Measurements from ENCODE around the gene DZIP1. TPM values are rescaled to one million over a fixed set of nuclear protein-coding genes. Genes with fewer than 3 reads are reported as not detected.
A peak's percentile ranks its signal among the peaks of the same experiment; 100 is the strongest.

DZIP1 gene
- total RNA-seq, 1 experiment from 2014 or later: 0.17 TPM

DNA sequence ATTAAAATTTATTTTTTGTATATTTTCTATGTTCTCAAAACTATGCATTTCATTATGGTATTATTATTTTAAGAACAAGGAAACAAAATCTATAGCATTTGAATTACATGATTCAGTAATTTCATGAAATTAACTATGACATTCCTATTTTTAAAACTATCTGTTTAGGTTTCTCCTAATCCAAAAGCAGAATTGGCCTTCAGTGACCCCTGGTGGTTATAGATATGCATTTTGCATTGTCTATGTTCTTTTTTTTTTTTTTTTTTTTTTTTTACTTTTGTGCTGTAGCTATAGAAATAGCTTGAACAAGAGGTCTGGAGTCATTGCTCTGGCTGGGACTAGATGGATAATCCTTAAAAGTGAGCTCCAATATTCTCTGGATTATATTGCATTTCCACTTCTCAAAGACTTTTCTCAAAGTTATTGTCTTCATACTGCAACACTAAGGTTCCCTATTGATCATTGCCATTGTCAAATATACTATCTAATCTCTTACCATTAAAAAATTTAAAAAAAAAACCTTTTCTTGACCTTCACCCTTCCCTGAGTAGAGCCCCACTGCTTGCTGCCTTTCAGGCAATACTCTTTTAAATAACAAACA, 16.6 kb upstream of the DZIP1 start:
- Histone ChIP-seq H3K27me3 (ENCODE audit: insufficient read depth, low read length) (no peaks in the 10 kb centered on the region), H3K4me3 (replicated peaks in 1 of 2; ENCODE audit: low read depth in 1 of 2, low read length in 2 of 2) (no peak overlapping the region), H3K9me2 (ENCODE audit: insufficient read depth) (no peaks in the 10 kb centered on the region), H4K20me1 (ENCODE audit: insufficient read depth) (no peaks in the 10 kb centered on the region), H3K4me1 (ENCODE audit: control insufficient read depth in 1 of 2, insufficient read depth in 2 of 2, low read length in 2 of 2) (no peaks in the 10 kb centered on the region), H3K4me2 (ENCODE audit: low read length) (no peak overlapping the region), H2AFZ (ENCODE audit: low read depth, low read length, poor library complexity, severe bottlenecking) (no peak overlapping the region), H3K9ac (ENCODE audit: low read length) (no peak overlapping the region), H3K9me3 (ENCODE audit: control insufficient read depth in 1 of 2, insufficient read depth in 1 of 2, low read depth in 1 of 2, low read length in 2 of 2) (no peaks in the 10 kb centered on the region; a peak in 1 of 4 replicates), H3K27ac (ENCODE audit: low read depth, low read length) (no peak overlapping the region), H3K36me3 (ENCODE audit: control insufficient read depth in 1 of 2, insufficient read depth in 2 of 2, low read length in 2 of 2) (no peaks in the 10 kb centered on the region), H3K79me2 (ENCODE audit: insufficient read depth, low read length) (no peaks in the 10 kb centered on the region)
- no TSS peak for BruUV-seq (replicated peaks)
- DNase-seq (ENCODE audit: low read depth, low spot score) (peak; percentile 28), ATAC-seq (no peak; the same call in 1 of the 2 replicates)
- CTCF ChIA-PET: interaction anchor here (0.6 to 1.9 kb wide), 17 partner anchors 13 to 1065 kb away, joined by 3 to 32 read pairs (median 5); partner anchors contain the start of genes DNAJC3, DZIP1 and TGDS
- peak; percentile 57 for TF ChIP-seq RAD21 (IDR thresholded peaks at IDR 0.05; ENCODE audit: low read depth)
- no peak for TF ChIP-seq CEBPB (IDR thresholded peaks at IDR 0.05; ENCODE audit: low read depth)
- TF ChIP-seq, protein P1, sequence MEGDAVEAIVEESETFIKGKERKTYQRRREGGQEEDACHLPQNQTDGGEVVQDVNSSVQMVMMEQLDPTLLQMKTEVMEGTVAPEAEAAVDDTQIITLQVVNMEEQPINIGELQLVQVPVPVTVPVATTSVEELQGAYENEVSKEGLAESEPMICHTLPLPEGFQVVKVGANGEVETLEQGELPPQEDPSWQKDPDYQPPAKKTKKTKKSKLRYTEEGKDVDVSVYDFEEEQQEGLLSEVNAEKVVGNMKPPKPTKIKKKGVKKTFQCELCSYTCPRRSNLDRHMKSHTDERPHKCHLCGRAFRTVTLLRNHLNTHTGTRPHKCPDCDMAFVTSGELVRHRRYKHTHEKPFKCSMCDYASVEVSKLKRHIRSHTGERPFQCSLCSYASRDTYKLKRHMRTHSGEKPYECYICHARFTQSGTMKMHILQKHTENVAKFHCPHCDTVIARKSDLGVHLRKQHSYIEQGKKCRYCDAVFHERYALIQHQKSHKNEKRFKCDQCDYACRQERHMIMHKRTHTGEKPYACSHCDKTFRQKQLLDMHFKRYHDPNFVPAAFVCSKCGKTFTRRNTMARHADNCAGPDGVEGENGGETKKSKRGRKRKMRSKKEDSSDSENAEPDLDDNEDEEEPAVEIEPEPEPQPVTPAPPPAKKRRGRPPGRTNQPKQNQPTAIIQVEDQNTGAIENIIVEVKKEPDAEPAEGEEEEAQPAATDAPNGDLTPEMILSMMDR (IDR thresholded peaks at IDR 0.05 in 2 of 3, conservative IDR thresholded peaks at IDR 0.05 in 1 of 3; ENCODE audit: borderline replicate concordance in 1 of 3, insufficient read depth in 1 of 3, low read depth in 2 of 3, low read length in 2 of 3): peak; percentile 59 to 74 (median 64); a peak in 5 of 6 replicates
- intact Hi-C loops (cut with micrococcal nuclease): loop anchor here (2.0 to 5.0 kb wide), 2 partner anchors 36 to 124 kb away; no protein-coding TSS in a partner anchor
- POLR2A ChIA-PET: interaction anchor here (1.6 kb wide), 1 partner anchor 16 kb away, joined by 4 read pairs; the partner anchor contains the start of gene DNAJC3
- RAD21 ChIA-PET (ENCODE audit: low non-redundant PET in 1 of 2, low total read pairs in 2 of 2, uncharacterized antibody in 2 of 2, unreplicated experiment in 2 of 2): interaction anchor here (0.6 to 1.6 kb wide), 6 partner anchors 16 to 340 kb away, joined by 3 to 5 read pairs (median 3); partner anchors contain the start of gene DNAJC3 (in 1 of the 2)

DNA sequence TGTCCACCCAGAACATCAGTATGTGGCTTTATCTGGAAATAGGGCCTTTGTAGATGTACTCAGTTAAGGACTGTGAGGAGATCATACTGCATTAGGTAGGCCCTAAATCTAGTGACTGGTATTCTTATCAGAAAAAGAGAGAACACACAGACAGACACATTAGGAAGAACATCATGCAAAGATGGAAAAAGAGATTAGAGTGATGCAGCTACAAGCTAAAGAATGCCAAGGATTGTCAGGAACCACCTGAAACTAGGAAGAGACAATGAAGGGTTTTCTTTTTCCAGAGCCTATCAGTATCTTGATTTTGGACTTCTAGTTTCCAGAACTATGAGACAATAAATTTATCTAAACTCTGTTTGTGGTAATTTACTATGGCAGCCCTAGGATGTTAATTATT, 15.0 kb upstream of the DZIP1 start:
- CTCF ChIA-PET: interaction anchor here (1.9 kb wide), 1 partner anchor 39 kb away, joined by 7 read pairs; no protein-coding TSS in a partner anchor
- H3K4me3 ChIP-seq (replicated peaks in 1 of 2; ENCODE audit: low read depth in 1 of 2, low read length in 2 of 2): no peak overlapping the region
- no peaks in the 10 kb centered on the region for H3K36me3 ChIP-seq (ENCODE audit: control insufficient read depth in 1 of 2, insufficient read depth in 2 of 2, low read length in 2 of 2)
- intact Hi-C loops (cut with micrococcal nuclease): no loop called here
- no peak for ATAC-seq
- H3K9me2 ChIP-seq (ENCODE audit: insufficient read depth): no peaks in the 10 kb centered on the region
- no peak overlapping the region for H3K27ac ChIP-seq (ENCODE audit: low read depth, low read length)
- no peaks in the 10 kb centered on the region for H4K20me1 ChIP-seq (ENCODE audit: insufficient read depth)
- H3K27me3 ChIP-seq (ENCODE audit: insufficient read depth, low read length): no peaks in the 10 kb centered on the region
- H3K4me1 ChIP-seq (ENCODE audit: control insufficient read depth in 1 of 2, insufficient read depth in 2 of 2, low read length in 2 of 2): no peaks in the 10 kb centered on the region
- H3K9me3 ChIP-seq (ENCODE audit: control insufficient read depth in 1 of 2, insufficient read depth in 1 of 2, low read depth in 1 of 2, low read length in 2 of 2): no peaks in the 10 kb centered on the region
- no peaks in the 10 kb centered on the region for H3K79me2 ChIP-seq (ENCODE audit: insufficient read depth, low read length)
- no peak for DNase-seq (ENCODE audit: low read depth, low spot score)
- BruUV-seq (replicated peaks): no TSS peak
- POLR2A ChIA-PET: no interaction called here
- no peak overlapping the region for H3K9ac ChIP-seq (ENCODE audit: low read length)
- H3K4me2 ChIP-seq (ENCODE audit: low read length): no peak overlapping the region
- RAD21 ChIA-PET (ENCODE audit: low non-redundant PET in 1 of 2, low total read pairs in 2 of 2, uncharacterized antibody in 2 of 2, unreplicated experiment in 2 of 2): no interaction called here
- H2AFZ ChIP-seq (ENCODE audit: low read depth, low read length, poor library complexity, severe bottlenecking): no peak overlapping the region
- TF ChIP-seq, protein P2, sequence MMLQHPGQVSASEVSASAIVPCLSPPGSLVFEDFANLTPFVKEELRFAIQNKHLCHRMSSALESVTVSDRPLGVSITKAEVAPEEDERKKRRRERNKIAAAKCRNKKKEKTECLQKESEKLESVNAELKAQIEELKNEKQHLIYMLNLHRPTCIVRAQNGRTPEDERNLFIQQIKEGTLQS (IDR thresholded peaks at IDR 0.05): no peak
- TF ChIP-seq POLR2AphosphoS5 (IDR thresholded peaks at IDR 0.05; ENCODE audit: low read depth, low read length) (no peak), POLR2A (IDR thresholded peaks at IDR 0.05; ENCODE audit: borderline replicate concordance, extremely low read depth, insufficient read depth, insufficient read length) (no peak), CEBPB (IDR thresholded peaks at IDR 0.05; ENCODE audit: low read depth) (no peak), SIN3A (IDR thresholded peaks at IDR 0.05; ENCODE audit: low read depth) (no peak), EGR1 (IDR thresholded peaks at IDR 0.05; ENCODE audit: low read depth) (no peak), RAD21 (IDR thresholded peaks at IDR 0.05; ENCODE audit: low read depth) (no peak), SP1 (IDR thresholded peaks at IDR 0.05; ENCODE audit: low read depth) (no peak), EZH2 (IDR thresholded peaks at IDR 0.05) (no peak), YY1 (IDR thresholded peaks at IDR 0.05; ENCODE audit: extremely low read depth, insufficient replicate concordance, low read depth, low read length) (no peak)
- TF ChIP-seq, protein P3, sequence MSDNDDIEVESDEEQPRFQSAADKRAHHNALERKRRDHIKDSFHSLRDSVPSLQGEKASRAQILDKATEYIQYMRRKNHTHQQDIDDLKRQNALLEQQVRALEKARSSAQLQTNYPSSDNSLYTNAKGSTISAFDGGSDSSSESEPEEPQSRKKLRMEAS (IDR thresholded peaks at IDR 0.05): no peak
- TF ChIP-seq, protein P4, sequence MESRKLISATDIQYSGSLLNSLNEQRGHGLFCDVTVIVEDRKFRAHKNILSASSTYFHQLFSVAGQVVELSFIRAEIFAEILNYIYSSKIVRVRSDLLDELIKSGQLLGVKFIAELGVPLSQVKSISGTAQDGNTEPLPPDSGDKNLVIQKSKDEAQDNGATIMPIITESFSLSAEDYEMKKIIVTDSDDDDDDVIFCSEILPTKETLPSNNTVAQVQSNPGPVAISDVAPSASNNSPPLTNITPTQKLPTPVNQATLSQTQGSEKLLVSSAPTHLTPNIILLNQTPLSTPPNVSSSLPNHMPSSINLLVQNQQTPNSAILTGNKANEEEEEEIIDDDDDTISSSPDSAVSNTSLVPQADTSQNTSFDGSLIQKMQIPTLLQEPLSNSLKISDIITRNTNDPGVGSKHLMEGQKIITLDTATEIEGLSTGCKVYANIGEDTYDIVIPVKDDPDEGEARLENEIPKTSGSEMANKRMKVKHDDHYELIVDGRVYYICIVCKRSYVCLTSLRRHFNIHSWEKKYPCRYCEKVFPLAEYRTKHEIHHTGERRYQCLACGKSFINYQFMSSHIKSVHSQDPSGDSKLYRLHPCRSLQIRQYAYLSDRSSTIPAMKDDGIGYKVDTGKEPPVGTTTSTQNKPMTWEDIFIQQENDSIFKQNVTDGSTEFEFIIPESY (IDR thresholded peaks at IDR 0.05; ENCODE audit: extremely low read depth, insufficient replicate concordance, low read length): no peak

All from HCT116 (cell line).